K562 (cell line): ENCODE results near the gene VPS13C. TPM values are rescaled to one million over a fixed set of nuclear protein-coding genes. Genes with fewer than 3 reads are reported as not detected.
"Not testable (repeated sequence)": the region's sequence is repeated elsewhere in the genome, so short reads cannot be mapped to it uniquely, and the experiment has no call there.

Experiments
- ATAC-seq: fragments of 200-7000 bp; cut with Tn5 transposase; 3 replicates; pipeline ENCODE4 v1.9.1; 2020; ENCODE audit warnings: moderate library complexity
- BruUV-seq: library from RNA; stranded (reverse); fragments of 400-500 nt; replicated peaks from 2 replicates; lab custom pipeline; 2021; lab: Mats Ljungman, UMichigan
- CTCF ChIA-PET: fragments of 300-600 bp; formaldehyde crosslinking; extraction: SDS; loops from one replicate; lab custom pipeline; 2021; ENCODE audit warnings: low intra/inter-chr PET ratio; lab: Yijun Ruan, JAX
- POLR2A ChIA-PET: fragments of 300-600, 350-650 bp; sonication (Branson Sonifier 250); formaldehyde crosslinking; extraction: SDS; loops from one replicate; lab custom pipeline; 2021; ENCODE audit warnings: antibody characterized with exemption, inconsistent platforms; lab: Yijun Ruan, JAX
- DNase-seq, 4 experiments: peaks; one replicate each; pipeline versions ENCODE4 v3.0.0 to v3.0.0-alpha.2; 2011 to 2018; ENCODE audit warnings: low spot score in 3 of 4, mixed read lengths in 3 of 4; ENCODE audit errors: extremely low read depth in 1 of 4
- FAIRE-seq: peaks from 2 replicates; lab custom pipeline; 2011; peaks lifted over from hg19 to GRCh38; lab: Jason Lieb, UNC
- H2AFZ ChIP-seq: 2 replicates; pipeline ENCODE4 v1.6.0; 2011; ENCODE audit warnings: low read depth, low read length, control low read depth, inconsistent platforms
- H3K27ac ChIP-seq: fragments of 200-600 bp; 3 replicates; pipeline ENCODE4 v1.8.0; 2011; ENCODE audit warnings: low read depth, mild to moderate bottlenecking, control low read depth, inconsistent platforms, low read length, moderate library complexity, mixed read lengths; ENCODE audit errors: extremely low read depth
- H3K27me3 ChIP-seq, 2 experiments: fragments of 300-600 bp in 1 of 2; 2 replicates in 1 of 2; 3 replicates in 1 of 2; pipeline versions ENCODE4 v1.6.0 to v1.8.0; 2011; ENCODE audit warnings: inconsistent platforms in 2 of 2, low read length in 2 of 2, mild to moderate bottlenecking in 1 of 2, mixed read lengths in 1 of 2, moderate library complexity in 1 of 2; ENCODE audit not compliant: control insufficient read depth in 2 of 2, insufficient read depth in 2 of 2
- H3K36me3 ChIP-seq: fragments of 300-600 bp; 3 replicates; pipeline ENCODE4 v1.8.0; 2011; ENCODE audit warnings: mild to moderate bottlenecking, low read length, inconsistent platforms; ENCODE audit not compliant: control insufficient read depth, insufficient read depth
- H3K4me1 ChIP-seq, 2 experiments: fragments of 200-600 bp in 1 of 2; replicated peaks in 1 of 2; 2 replicates in 1 of 2; 3 replicates in 1 of 2; pipeline versions ENCODE4 v1.5.1 to v1.8.0; 2011; ENCODE audit warnings: inconsistent platforms in 2 of 2, low read length in 2 of 2, mild to moderate bottlenecking in 1 of 2, mixed read lengths in 1 of 2, moderate library complexity in 1 of 2; ENCODE audit not compliant: control insufficient read depth in 2 of 2, insufficient read depth in 2 of 2
- H3K4me2 ChIP-seq: 2 replicates; pipeline ENCODE4 v1.6.1; 2011; ENCODE audit warnings: low read length, control low read depth, inconsistent platforms, mixed read lengths; ENCODE audit not compliant: insufficient read depth
- H3K4me3 ChIP-seq: fragments of 200-600 bp; sonication (generic), shearing (Covaris generic); 2 replicates; pipeline ENCODE4 v1.5.1; 2016; ENCODE audit warnings: control low read depth, inconsistent platforms
- H3K79me2 ChIP-seq: fragments of 200-600 bp; 3 replicates; pipeline ENCODE4 v1.8.0; 2011; ENCODE audit warnings: low read length, inconsistent platforms; ENCODE audit not compliant: control insufficient read depth, insufficient read depth
- H3K9ac ChIP-seq, 2 experiments: 2 replicates each; pipeline versions ENCODE4 v1.6.0 to v1.6.1; 2011; ENCODE audit warnings: low read depth in 2 of 2, low read length in 2 of 2, control low read depth in 1 of 2, inconsistent platforms in 1 of 2, mild to moderate bottlenecking in 1 of 2, mixed read lengths in 1 of 2; ENCODE audit not compliant: insufficient read depth in 1 of 2
- H3K9me1 ChIP-seq: one replicate; pipeline ENCODE4 v1.6.0; 2011; ENCODE audit warnings: inconsistent platforms, mild to moderate bottlenecking, low read length, moderate library complexity; ENCODE audit not compliant: control insufficient read depth, insufficient read depth
- H3K9me3 ChIP-seq: replicated peaks from 2 replicates; pipeline ENCODE4 v1.5.1; 2011; ENCODE audit warnings: low read depth, low read length, inconsistent platforms; ENCODE audit not compliant: control insufficient read depth, insufficient read depth
- H4K20me1 ChIP-seq: replicated peaks from 2 replicates; pipeline ENCODE4 v1.6.1; 2011; ENCODE audit warnings: low read length, inconsistent platforms, mixed read lengths; ENCODE audit not compliant: control insufficient read depth, insufficient read depth
- CHD1 ChIP-seq: fragments of 200-600 bp; sonication (generic); IDR thresholded peaks from one replicate; pipeline ENCODE4 v1.6.1; 2012; ENCODE audit warnings: mild to moderate bottlenecking, moderate library complexity, low read length, inconsistent platforms
- RBM25 ChIP-seq: fragments of 200-400 bp; formaldehyde crosslinking; IDR thresholded peaks from 2 replicates; pipeline ENCODE4 v1.6.1; 2018; ENCODE audit warnings: low read length, low read depth, moderate library complexity; ENCODE audit not compliant: severe bottlenecking
- ZNF146 ChIP-seq: IDR thresholded peaks from one replicate; pipeline ENCODE4 v1.6.1; 2018; ENCODE audit warnings: missing compliant biosample characterization; ENCODE audit not compliant: unreplicated experiment
- ZNF507 ChIP-seq: conservative IDR thresholded peaks from 2 replicates; pipeline ENCODE4 v1.6.1; 2017; ENCODE audit warnings: missing genetic modification characterization, missing compliant biosample characterization
- ZNF511 ChIP-seq: sonication (generic); formaldehyde crosslinking; IDR thresholded peaks from 2 replicates; pipeline ENCODE4 v1.8.0; 2022; ENCODE audit warnings: mild to moderate bottlenecking, missing genetic modification reagents
- WGBS: fragments of 100-300 bp; shearing (Covaris generic); methylation state at CpG from one replicate; pipeline ENCODE4 v1.1.6; 2016; ENCODE audit warnings: low coverage, mixed read lengths; ENCODE audit not compliant: insufficient coverage; ENCODE audit errors: missing lambda C conversion rate; 5-methylcytosine and 5-hydroxymethylcytosine counted together
- in situ Hi-C: fragments of 300-500 bp; cut with MboI; formaldehyde crosslinking; loops from 4 replicates; pipeline ENCODE4 v1.15.0; 2018; ENCODE audit warnings: inconsistent platforms, mixed read lengths
- intact Hi-C: fragments of 100-400 bp; cut with micrococcal nuclease; formaldehyde crosslinking; loops from 2 replicates; pipeline ENCODE4 v1.14.2; 2022
- polyA plus RNA-seq, 8 experiments: library from polyadenylated mRNA; depleted of rRNA in 4 of 8; stranded (reverse) in 5 of 8; unstranded in 3 of 8; fragments of >200 nt; fragmentation: Nextera tagmentation in 2 of 8; fragmentation: Illumina TruSeq in 1 of 8; extraction: Ambion mirVana in 2 of 8; extraction: Trizol in 1 of 8; gene quantifications; 2 replicates each; pipeline versions ENCODE4 v1.2.1 to v1.2.3, GENCODE V29; 2011 to 2014; ENCODE audit warnings: inconsistent platforms in 1 of 8, missing spikeins in 1 of 8
- total RNA-seq, 7 experiments: library from RNA; depleted of rRNA in 6 of 7; stranded (reverse); fragments of >200 nt in 6 of 7; fragmentation: Illumina TruSeq in 2 of 7; extraction: Trizol in 2 of 7; gene quantifications; 2 replicates each; pipeline versions ENCODE4 v1.2.1 to v1.2.3, GENCODE V29; 2011 to 2021; ENCODE audit warnings: low replicate concordance in 1 of 7

The VPS13C gene
- total and polyA plus RNA-seq, 9 of the 15 experiments (the other 6 are each of a cell fraction or from before 2014, with no cell fraction given): 5.2 to 32.3 (median 15.7) TPM

GRCh38 chr15:62020576-62021160, 39.6 kb downstream of the VPS13C start:
- no peak overlapping the region for H3K9ac ChIP-seq
- intact Hi-C loops: no loop called here
- no TSS peak for BruUV-seq
- no peaks in the 10 kb centered on the region for H3K27me3 ChIP-seq
- no peak overlapping the region for H2AFZ ChIP-seq
- WGBS: 89% methylated on average over 3 of the region's 3 CpGs
- in situ Hi-C loops: no loop called here
- H3K4me1 ChIP-seq: no peaks in the 10 kb centered on the region
- no peak for ATAC-seq
- H4K20me1 ChIP-seq: no peaks in the 10 kb centered on the region
- H3K27ac ChIP-seq: no peak overlapping the region
- H3K9me3 ChIP-seq: no peaks in the 10 kb centered on the region
- H3K4me3 ChIP-seq: no peak overlapping the region
- H3K36me3 ChIP-seq: peaks cover 17% of the 10 kb centered on the region; the same call in 1 of the 3 replicates
- ChIA-PET CTCF (interaction anchor here (0.6 kb wide), 1 partner anchor 9 kb away, joined by 4 read pairs; no protein-coding TSS in a partner anchor), POLR2A (no interaction called here)
- no peak overlapping the region for H3K4me2 ChIP-seq
- H3K9me1 ChIP-seq: no peaks in the 10 kb centered on the region
- FAIRE-seq: no peak
- no peaks in the 10 kb centered on the region for H3K79me2 ChIP-seq
- DNase-seq: no peak
- TF ChIP-seq ZNF146 (CRISPR knock-in tag): peak; percentile 62
- no peak for TF ChIP-seq CHD1
- TF ChIP-seq ZNF511 (CRISPR knock-in tag): no peak
- peak; percentile 58 for TF ChIP-seq RBM25

GRCh38 chr15:62005354-62005753, 54.9 kb downstream of the VPS13C start:
- intact Hi-C loops, H3K4me2 ChIP-seq: not testable (repeated sequence)

More at GRCh38 chr15:62005354-62005753, 54.9 kb downstream of the VPS13C start:
- H3K9me1 ChIP-seq, BruUV-seq, H3K4me3 ChIP-seq, H2AFZ ChIP-seq, ATAC-seq, H3K4me1 ChIP-seq, H3K9me3 ChIP-seq, in situ Hi-C loops, H3K79me2 ChIP-seq, FAIRE-seq, H3K27me3 ChIP-seq, H3K27ac ChIP-seq, DNase-seq, CTCF ChIA-PET, H3K9ac ChIP-seq, POLR2A ChIA-PET, H4K20me1 ChIP-seq: not testable (repeated sequence)
- H3K36me3 ChIP-seq: peaks cover 18% of the 10 kb centered on the region; the same call in 1 of the 3 replicates
- TF ChIP-seq ZNF507 (tag): peak; percentile 90
- WGBS: 95% methylated on average over 3 of the region's 7 CpGs
